Small intestine (tissue), 7 donors: ENCODE measurements around the gene POLRMT. TPM values are rescaled to one million over a fixed set of nuclear protein-coding genes. Genes with fewer than 3 reads are reported as not detected.
"Not testable (repeated sequence)": the region's sequence is repeated elsewhere in the genome, so short reads cannot be mapped to it uniquely, and the experiment has no call there.

Experiments used
- DNase-seq, 2 donors: peaks; one replicate each; pipeline versions ENCODE4 v3.0.0 to v3.0.0-alpha.2; 2013
- FAIRE-seq: peaks from 2 replicates; lab custom pipeline; 2012; peaks lifted over from hg19 to GRCh38; lab: Jason Lieb, UNC
- H3K27ac ChIP-seq, 3 donors: one replicate each; pipeline ENCODE4 v1.5.1; 2013; ENCODE audit warnings: low read length in 2 of 3, mild to moderate bottlenecking in 2 of 3, control low read depth in 1 of 3, inconsistent platforms in 1 of 3, low read depth in 1 of 3, moderate library complexity in 1 of 3
- H3K27me3 ChIP-seq, 3 donors: one replicate each; pipeline ENCODE4 v1.6.1; 2013; ENCODE audit warnings: low read length in 3 of 3, inconsistent platforms in 1 of 3; ENCODE audit not compliant: control insufficient read depth in 3 of 3, insufficient read depth in 3 of 3
- H3K36me3 ChIP-seq, 3 donors: one replicate each; pipeline ENCODE4 v1.6.1; 2013; ENCODE audit warnings: low read length in 3 of 3, inconsistent platforms in 1 of 3, low read depth in 1 of 3, mild to moderate bottlenecking in 1 of 3, moderate library complexity in 1 of 3; ENCODE audit not compliant: control insufficient read depth in 3 of 3, insufficient read depth in 2 of 3
- H3K4me1 ChIP-seq, 3 donors: one replicate each; pipeline ENCODE4 v1.6.1; 2013; ENCODE audit warnings: low read length in 2 of 3, inconsistent platforms in 1 of 3, low read depth in 1 of 3, mild to moderate bottlenecking in 1 of 3, moderate library complexity in 1 of 3; ENCODE audit not compliant: control insufficient read depth in 3 of 3, insufficient read depth in 2 of 3
- H3K4me3 ChIP-seq, 3 donors: one replicate each; pipeline ENCODE4 v1.5.1; 2013; ENCODE audit warnings: low read length in 3 of 3, control low read depth in 1 of 3, inconsistent platforms in 1 of 3, low read depth in 1 of 3, mild to moderate bottlenecking in 1 of 3, moderate library complexity in 1 of 3
- H3K9me3 ChIP-seq, 2 donors: one replicate each; pipeline ENCODE4 v1.6.1; 2013; ENCODE audit warnings: low read depth in 1 of 2, low read length in 1 of 2; ENCODE audit not compliant: control insufficient read depth in 2 of 2, insufficient read depth in 1 of 2
- WGBS, 3 donors: extraction: QIAGEN DNeasy Blood & Tissue Kit; methylation state at CpG; one replicate each; pipeline ENCODE4 v1.1.7; 2013; 5-methylcytosine and 5-hydroxymethylcytosine counted together
- polyA plus RNA-seq, 4 donors: library from polyadenylated mRNA; stranded (reverse) in 3 of 4; unstranded in 1 of 4; fragments of 200-250 nt in 3 of 4; fragments of 120-200 nt in 1 of 4; gene quantifications; one replicate each; pipeline versions ENCODE4 v1.2.1 to v1.2.3, GENCODE V29; 2013
- donor health status: healthy with polysubstance abuse.
- donor health status: control.
- donor health status: control.
- donor health status: Bipolar disorder and iron deficiency.
- donor health status: healthy.

Gene POLRMT
- polyA plus RNA-seq, 4 donors = 63.0 to 153 (median 86.8) TPM

- peaks cover 0 to 3% (median 0%) of the 10 kb centered on the region in 3 donors for H3K27me3 ChIP-seq
- DNase-seq (no peak), FAIRE-seq (no peak)
- peaks cover 0 to 4% (median 0%) of the 10 kb centered on the region in 3 donors for H3K4me1 ChIP-seq
- peaks cover 0 to 5% (median 0%) of the 10 kb centered on the region in 3 donors for H3K36me3 ChIP-seq
- WGBS, 3 donors = 14 to 45% (median 30%) methylated on average over 28 to 38 of the region's 38 CpGs
- H3K9me3 ChIP-seq = no peaks in the 10 kb centered on the region
- H3K4me3 ChIP-seq = peak overlapping the region in 2 of 3 donors; percentile 9 to 33
- H3K27ac ChIP-seq = peak overlapping the region in 1 of 3 donors; percentile 62
These were observed 23.1 kb downstream of the POLRMT start for GRCh38 chr19:610071-610800.

- DNase-seq = no peak
- FAIRE-seq = no peak
- Histone ChIP-seq H3K4me3 (no peak overlapping the region), H3K4me1 (peaks cover 0 to 4% (median 0%) of the 10 kb centered on the region in 3 donors), H3K27ac (no peak overlapping the region), H3K9me3 (no peaks in the 10 kb centered on the region), H3K27me3 (no peaks in the 10 kb centered on the region), H3K36me3 (no peaks in the 10 kb centered on the region)
- 28 to 64% (median 49%) methylated on average over 15 to 22 of the region's 22 CpGs for WGBS, 3 donors
These were observed 24.4 kb downstream of the POLRMT start for GRCh38 chr19:609004-609346.

- Histone ChIP-seq H3K27ac (no peak overlapping the region), H3K9me3 (no peaks in the 10 kb centered on the region), H3K4me1 (peaks cover 0 to 4% (median 0%) of the 10 kb centered on the region in 3 donors), H3K36me3 (no peaks in the 10 kb centered on the region), H3K27me3 (no peaks in the 10 kb centered on the region), H3K4me3 (no peak overlapping the region)
- DNase-seq = no peak
- FAIRE-seq = no peak
- WGBS, 3 donors = 74 to 83% (median 80%) methylated on average over 27 to 30 of the region's 30 CpGs
These were observed 25.0 kb downstream of the POLRMT start for GRCh38 chr19:608155-609003.

DNA sequence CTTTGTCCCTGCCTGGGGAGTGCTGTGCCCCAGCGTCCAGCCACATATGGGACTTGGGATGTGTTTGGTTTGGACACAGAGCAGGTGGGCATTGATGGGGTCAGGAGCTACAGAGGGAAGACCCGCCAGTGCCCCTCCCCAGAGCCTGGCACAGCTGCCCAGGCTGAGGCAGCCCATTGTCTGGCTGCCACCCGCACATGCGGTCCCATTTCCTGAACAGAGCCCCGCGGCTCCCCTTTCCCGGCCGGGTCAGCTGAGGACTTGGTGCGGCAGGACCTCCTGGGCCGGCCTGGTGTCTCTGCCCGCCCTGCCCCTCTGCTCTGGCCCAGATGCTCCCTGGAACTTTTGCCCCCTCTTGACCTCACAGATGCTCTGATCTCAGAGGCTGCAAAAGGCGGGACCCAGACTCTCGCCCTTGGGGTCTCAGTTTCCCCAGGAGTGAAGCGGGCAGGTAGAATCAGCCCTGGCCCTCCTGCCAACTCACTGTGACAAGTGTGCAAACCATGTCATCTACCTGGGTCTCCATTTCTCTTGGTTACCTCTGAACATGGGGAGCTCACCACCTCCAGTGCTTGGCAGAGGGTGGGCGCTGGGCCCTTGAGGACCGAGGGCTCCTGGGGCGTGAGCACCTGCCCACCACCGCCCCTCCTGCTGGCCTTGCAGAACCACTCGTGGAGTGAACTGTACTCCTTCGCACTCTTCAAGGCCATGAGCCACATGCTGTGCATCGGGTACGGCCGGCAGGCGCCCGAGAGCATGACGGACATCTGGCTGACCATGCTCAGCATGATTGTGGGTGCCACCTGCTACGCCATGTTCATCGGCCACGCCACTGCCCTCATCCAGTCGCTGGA, 25.8 kb downstream of the POLRMT start:
- no peak overlapping the region for H3K4me3 ChIP-seq
- H3K4me1 ChIP-seq = peaks cover 0 to 4% (median 0%) of the 10 kb centered on the region in 3 donors
- 78 to 85% (median 83%) methylated on average over 27 to 30 of the region's 30 CpGs for whole genome bisulfite sequencing, 3 donors
- H3K27ac ChIP-seq = no peak overlapping the region
- DNase-seq (no peak), FAIRE-seq (no peak)
- H3K36me3 ChIP-seq = no peaks in the 10 kb centered on the region
- H3K27me3 ChIP-seq = no peaks in the 10 kb centered on the region
- no peaks in the 10 kb centered on the region for H3K9me3 ChIP-seq

GRCh38 chr19:605061-605971, 28.0 kb downstream of the POLRMT start:
- H3K9me3 ChIP-seq, DNase-seq, H3K27ac ChIP-seq, H3K4me1 ChIP-seq, H3K27me3 ChIP-seq, H3K4me3 ChIP-seq, FAIRE-seq, H3K36me3 ChIP-seq: not testable (repeated sequence)
- WGBS, 3 donors = 68 to 78% (median 76%) methylated on average over 18 to 29 of the region's 34 CpGs

DNA sequence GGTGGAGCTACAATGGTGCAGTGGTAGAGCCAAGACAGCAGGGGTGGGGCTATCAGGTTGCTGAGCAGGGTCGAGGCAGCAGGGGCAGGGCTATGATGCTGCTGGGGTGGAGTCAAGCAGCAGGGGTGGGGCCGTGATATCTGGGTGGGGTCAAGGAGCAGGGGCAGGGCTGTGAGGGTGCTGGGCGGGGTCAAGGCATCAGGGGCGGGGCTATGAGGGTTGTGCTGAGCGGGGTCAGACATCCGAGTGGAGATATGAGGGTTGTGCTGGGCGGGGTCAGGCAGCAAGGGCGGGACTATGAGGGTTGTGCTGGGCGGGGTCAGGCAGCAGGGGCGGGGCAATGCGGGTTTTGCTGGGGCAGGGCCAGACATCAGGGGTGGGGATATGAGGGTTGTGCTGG, 29.0 kb downstream of the POLRMT start:
- Histone ChIP-seq H3K4me1 (no peaks in the 10 kb centered on the region), H3K9me3 (peaks cover 0 to 3% of the 10 kb centered on the region in 2 donors), H3K36me3 (no peaks in the 10 kb centered on the region), H3K4me3 (no peak overlapping the region), H3K27me3 (no peaks in the 10 kb centered on the region), H3K27ac (no peak overlapping the region)
- FAIRE-seq (no peak), DNase-seq (no peak)
- WGBS, 3 donors = 47 to 79% (median 60%) methylated on average over 8 to 11 of the region's 11 CpGs

- H3K4me1 ChIP-seq, H3K27ac ChIP-seq, H3K9me3 ChIP-seq, DNase-seq, H3K4me3 ChIP-seq, H3K27me3 ChIP-seq, FAIRE-seq, H3K36me3 ChIP-seq: not testable (repeated sequence)
- 83 to 90% (median 90%) methylated on average over 20 of the region's 20 CpGs for WGBS, 3 donors
These were observed 29.6 kb downstream of the POLRMT start for GRCh38 chr19:603779-604178.
